ENCODE data around the gene NDUFAF8. TPM values are rescaled to one million over a fixed set of nuclear protein-coding genes. Genes with fewer than 3 reads are reported as not detected.

The NDUFAF8 gene
- total RNA-seq, 4 donors from 2014 or later: 22.0 to 67.0 (median 34.3) TPM

DNA sequence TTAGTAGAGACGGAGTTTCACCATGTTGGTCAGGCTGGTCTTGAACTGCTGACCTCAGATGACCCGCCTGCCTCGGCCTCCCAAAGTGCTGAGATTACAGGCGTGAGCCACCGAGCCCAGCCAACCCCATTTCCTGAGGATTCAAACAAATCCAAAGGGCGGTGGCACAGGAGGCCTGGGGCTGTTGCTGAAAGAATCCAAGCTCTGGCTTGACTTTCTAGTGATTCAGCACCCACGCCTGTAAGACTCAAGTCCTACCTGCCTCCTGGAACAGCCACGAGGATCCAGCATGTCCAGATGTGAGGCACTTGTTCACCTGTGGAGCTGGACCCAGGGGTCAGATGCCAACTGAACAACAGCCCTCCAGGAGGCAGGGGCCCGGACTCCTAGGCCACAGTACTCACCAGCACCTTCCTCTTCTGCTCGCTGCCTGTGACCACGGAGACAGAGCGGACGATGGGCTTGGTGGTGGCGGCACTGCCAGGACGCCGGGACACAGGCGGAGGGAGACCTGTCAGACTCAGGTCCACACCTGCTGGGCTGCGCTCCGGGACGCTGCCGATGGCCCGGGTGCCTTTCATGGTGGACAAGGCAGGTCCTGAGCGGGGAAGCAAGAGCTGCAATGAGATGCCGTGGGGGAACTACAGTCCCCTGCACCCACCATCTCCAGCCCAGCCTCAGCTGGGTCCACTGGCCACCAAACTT lies 19.5 kb upstream of the NDUFAF8 start:
- 60 to 100% methylated on average over 1 to 8 of the region's 24 CpGs for whole genome bisulfite sequencing, 2 donors
- TF ChIP-seq POLR2A (IDR thresholded peaks at IDR 0.05): no peak
- TF ChIP-seq CTCF (IDR thresholded peaks at IDR 0.05): no peak
- Histone ChIP-seq H3K36me3 (peaks cover 0 to 15% (median 0%) of the 10 kb centered on the region in 3 donors), H3K4me3 (no peak overlapping the region), H3K27me3 (no peaks in the 10 kb centered on the region), H3K9me3 (no peaks in the 10 kb centered on the region), H3K4me1 (peaks cover 17 to 26% (median 22%) of the 10 kb centered on the region in 3 donors), H3K27ac (no peak overlapping the region)
- DNase-seq: no peak
- intact Hi-C loops (cut with DNase I): no loop called here

- Histone ChIP-seq H3K9me3 (no peaks in the 10 kb centered on the region), H3K36me3 (peaks cover 0 to 15% (median 0%) of the 10 kb centered on the region in 3 donors), H3K27ac (no peak overlapping the region), H3K4me3 (peak overlapping the region in 1 of 4 donors; percentile 78), H3K27me3 (no peaks in the 10 kb centered on the region), H3K4me1 (peaks cover 17 to 26% (median 22%) of the 10 kb centered on the region in 3 donors)
- no peak for TF ChIP-seq POLR2A (IDR thresholded peaks at IDR 0.05)
- no peak for TF ChIP-seq CTCF (IDR thresholded peaks at IDR 0.05)
- WGBS, 2 donors: 58 to 67% methylated on average over 4 to 5 of the region's 11 CpGs
- no peak for DNase-seq
- intact Hi-C loops (cut with DNase I): no loop called here
Measured at GRCh38 chr17:81221371-81221841, 17.7 kb upstream of the NDUFAF8 start.

- Histone ChIP-seq H3K4me1 (peaks cover 17 to 26% (median 22%) of the 10 kb centered on the region in 3 donors), H3K27me3 (no peaks in the 10 kb centered on the region), H3K9me3 (no peaks in the 10 kb centered on the region), H3K36me3 (peaks cover 0 to 15% (median 0%) of the 10 kb centered on the region in 3 donors), H3K27ac (peak overlapping the region in 3 of 4 donors; percentile 21 to 71 (median 53)), H3K4me3 (peak overlapping the region; percentile 51 to 82 (median 68))
- intact Hi-C loops (cut with DNase I): no loop called here
- WGBS, 2 donors: 0 to 6% methylated on average over 5 to 7 of the region's 24 CpGs
- DNase-seq: no peak
- TF ChIP-seq CTCF (IDR thresholded peaks at IDR 0.05) (no peak), POLR2A (IDR thresholded peaks at IDR 0.05) (no peak)
Measured at GRCh38 chr17:81221842-81222619, 17.1 kb upstream of the NDUFAF8 start.

DNA sequence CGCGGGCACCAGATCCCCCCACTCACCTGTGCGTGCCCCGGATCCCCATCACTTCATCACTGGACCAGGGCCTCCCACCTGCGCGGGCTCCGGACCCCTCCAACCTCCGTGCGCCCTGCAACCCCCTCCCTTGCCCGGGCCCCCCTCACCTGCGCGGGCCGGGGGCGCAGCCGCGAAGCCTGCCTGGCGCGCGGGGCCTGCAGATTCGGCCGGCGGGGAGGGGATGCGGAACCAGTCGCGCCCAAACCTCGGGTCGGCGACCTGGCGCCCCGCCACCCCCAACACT lies 16.6 kb upstream of the NDUFAF8 start:
- peaks cover 0 to 15% (median 0%) of the 10 kb centered on the region in 3 donors for H3K36me3 ChIP-seq
- peak overlapping the region; percentile 21 to 71 (median 43) for H3K27ac ChIP-seq
- no peaks in the 10 kb centered on the region for H3K27me3 ChIP-seq
- no peak for DNase-seq
- intact Hi-C loops (cut with DNase I): no loop called here
- 0% methylated on average over 8 of the region's 30 CpGs; no CpG with 5 or more reads in 1 of the 2 donors for WGBS, 2 donors
- H3K4me3 ChIP-seq: peak overlapping the region; percentile 51 to 82 (median 68)
- H3K9me3 ChIP-seq: no peaks in the 10 kb centered on the region
- TF ChIP-seq CTCF (IDR thresholded peaks at IDR 0.05) (no peak), POLR2A (IDR thresholded peaks at IDR 0.05) (no peak)
- peaks cover 17 to 26% (median 22%) of the 10 kb centered on the region in 3 donors for H3K4me1 ChIP-seq

Measured in esophagus squamous epithelium (tissue), 5 donors.